Thyroid gland (tissue), 4 donors: ENCODE results near the gene CLDN5.

Source experiments
- POLR2A ChIP-seq, 2 donors: fragments of 450-650 bp; IDR thresholded peaks; one replicate each; pipeline ENCODE4 v1.6.1; 2017; ENCODE audit warnings: antibody characterized with exemption in 2 of 2, mild to moderate bottlenecking in 2 of 2, moderate library complexity in 1 of 2
- TF ChIP-seq, protein P1 (sequence below), 6 experiments: fragments of 200-600 bp in 3 of 6; fragments of 450-650 bp in 3 of 6; sonication (generic) in 3 of 6; IDR thresholded peaks; one replicate each; pipeline ENCODE4 v1.5.1; 2016 to 2019; ENCODE audit warnings: antibody characterized with exemption in 6 of 6, mild to moderate bottlenecking in 2 of 6, inconsistent platforms in 1 of 6, moderate library complexity in 1 of 6

GRCh38 chr22:19559324-19559811 lies 35.2 kb upstream of the CLDN5 start:
- TF ChIP-seq, protein P1, sequence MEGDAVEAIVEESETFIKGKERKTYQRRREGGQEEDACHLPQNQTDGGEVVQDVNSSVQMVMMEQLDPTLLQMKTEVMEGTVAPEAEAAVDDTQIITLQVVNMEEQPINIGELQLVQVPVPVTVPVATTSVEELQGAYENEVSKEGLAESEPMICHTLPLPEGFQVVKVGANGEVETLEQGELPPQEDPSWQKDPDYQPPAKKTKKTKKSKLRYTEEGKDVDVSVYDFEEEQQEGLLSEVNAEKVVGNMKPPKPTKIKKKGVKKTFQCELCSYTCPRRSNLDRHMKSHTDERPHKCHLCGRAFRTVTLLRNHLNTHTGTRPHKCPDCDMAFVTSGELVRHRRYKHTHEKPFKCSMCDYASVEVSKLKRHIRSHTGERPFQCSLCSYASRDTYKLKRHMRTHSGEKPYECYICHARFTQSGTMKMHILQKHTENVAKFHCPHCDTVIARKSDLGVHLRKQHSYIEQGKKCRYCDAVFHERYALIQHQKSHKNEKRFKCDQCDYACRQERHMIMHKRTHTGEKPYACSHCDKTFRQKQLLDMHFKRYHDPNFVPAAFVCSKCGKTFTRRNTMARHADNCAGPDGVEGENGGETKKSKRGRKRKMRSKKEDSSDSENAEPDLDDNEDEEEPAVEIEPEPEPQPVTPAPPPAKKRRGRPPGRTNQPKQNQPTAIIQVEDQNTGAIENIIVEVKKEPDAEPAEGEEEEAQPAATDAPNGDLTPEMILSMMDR (IDR thresholded peaks at IDR 0.05), result peak in 1 of 6 experiments; percentile 6
- TF ChIP-seq POLR2A (IDR thresholded peaks at IDR 0.05), result no peak
